HG03432 (cell line): ENCODE measurements around the gene AGPS.
"Not testable (repeated sequence)": the region's sequence is repeated elsewhere in the genome, so short reads cannot be mapped to it uniquely, and the experiment has no call there.

Experiments
- ATAC-seq: cut with Tn5 transposase; IDR thresholded peaks from one replicate; pipeline ENCODE4 v1.9.1; 2021; ENCODE audit warnings: mild to moderate bottlenecking, moderate library complexity; ENCODE audit not compliant: unreplicated experiment

AGPS gene

DNA sequence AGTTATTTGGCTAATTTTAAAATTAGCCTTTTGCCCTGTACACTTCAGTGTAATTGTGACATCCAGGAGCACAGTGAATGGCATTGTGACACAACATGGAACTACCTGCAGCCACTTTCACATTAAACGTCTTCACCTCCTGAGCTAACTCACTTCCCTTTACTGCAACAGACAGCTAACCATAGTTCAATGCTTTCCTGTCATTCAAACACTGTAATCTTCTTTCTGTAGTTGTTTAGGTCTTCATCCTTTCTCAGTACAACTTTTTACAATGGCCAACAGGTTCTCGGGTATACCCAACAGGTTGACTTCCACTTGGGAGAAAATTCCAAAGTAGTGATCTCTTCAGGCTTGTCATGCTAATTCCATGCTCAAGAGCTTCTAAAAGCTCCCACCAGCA is 8.6 kb upstream of the AGPS start:
- no peak for ATAC-seq

DNA sequence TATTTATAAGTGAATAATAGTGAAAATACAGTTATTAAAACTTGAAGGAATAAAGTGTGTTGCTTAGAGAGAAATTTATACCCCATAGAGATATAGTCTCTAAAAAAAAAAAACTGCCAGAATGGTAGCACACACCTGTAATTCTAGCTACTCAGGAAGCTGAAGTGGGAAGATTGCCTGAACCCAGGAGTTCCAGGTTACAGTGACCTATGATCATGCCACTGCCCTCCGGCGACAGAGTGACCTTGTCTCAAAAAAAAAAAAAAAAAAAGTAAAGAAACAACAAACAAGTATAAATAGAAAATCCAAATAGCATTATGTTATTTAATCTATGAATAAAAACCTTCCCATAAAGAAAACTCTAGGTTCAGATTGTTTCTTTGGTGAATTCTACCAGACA is 7.4 kb upstream of the AGPS start:
- no peak for ATAC-seq

DNA sequence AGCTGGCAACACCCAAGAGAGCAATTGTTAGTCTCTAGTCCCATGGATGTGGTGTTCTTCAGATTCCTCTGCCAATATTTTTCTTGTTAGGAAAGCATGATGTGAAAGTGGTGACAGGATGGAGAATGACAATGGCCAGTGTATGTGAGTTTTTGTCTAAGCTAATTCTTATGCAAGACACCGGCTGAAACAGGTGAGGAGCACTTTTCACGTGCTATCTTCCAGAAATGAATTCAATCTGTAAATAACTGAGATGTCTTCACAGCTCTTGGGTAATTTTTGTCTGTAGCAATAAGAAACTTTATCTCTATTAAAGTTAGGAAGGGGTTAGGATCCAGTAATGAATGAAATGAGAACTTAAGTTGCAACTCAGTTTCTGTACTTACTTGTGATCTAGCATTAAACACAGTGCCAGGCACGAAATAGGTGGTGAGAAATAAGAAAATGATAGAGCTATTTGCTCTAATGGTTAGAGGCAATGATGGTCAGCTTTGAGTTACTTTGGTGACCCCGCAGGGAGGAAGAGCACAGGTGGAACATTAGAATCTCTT is 676 bp upstream of the AGPS start:
- no peak for ATAC-seq

DNA sequence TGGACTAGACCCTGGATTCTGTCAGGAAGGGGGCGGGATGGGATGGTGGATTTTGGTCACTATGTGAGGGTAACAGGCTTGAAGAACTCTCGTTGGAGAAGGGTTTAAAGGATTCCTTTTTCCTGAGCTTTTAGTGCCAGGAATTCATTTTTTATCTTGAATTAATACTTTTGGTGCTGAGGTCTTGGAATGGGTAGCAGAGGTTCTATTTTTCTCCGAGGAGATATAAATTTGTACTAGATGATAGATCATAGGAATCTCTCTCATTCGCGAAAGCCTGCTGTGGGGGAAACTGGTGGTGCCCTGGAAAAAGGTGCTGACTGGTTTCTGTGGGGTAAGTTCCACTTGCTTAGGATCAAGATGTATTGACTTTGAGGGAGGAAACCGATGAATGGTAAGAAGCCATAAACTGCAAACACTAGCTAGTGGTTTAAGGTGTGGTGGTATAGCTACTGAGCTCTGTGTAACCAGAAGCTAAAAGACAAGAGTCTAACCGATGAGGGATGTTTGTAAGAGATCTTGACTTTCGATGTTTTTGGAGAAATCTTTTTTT is 706 bp downstream of the AGPS start:
- no peak for ATAC-seq

DNA sequence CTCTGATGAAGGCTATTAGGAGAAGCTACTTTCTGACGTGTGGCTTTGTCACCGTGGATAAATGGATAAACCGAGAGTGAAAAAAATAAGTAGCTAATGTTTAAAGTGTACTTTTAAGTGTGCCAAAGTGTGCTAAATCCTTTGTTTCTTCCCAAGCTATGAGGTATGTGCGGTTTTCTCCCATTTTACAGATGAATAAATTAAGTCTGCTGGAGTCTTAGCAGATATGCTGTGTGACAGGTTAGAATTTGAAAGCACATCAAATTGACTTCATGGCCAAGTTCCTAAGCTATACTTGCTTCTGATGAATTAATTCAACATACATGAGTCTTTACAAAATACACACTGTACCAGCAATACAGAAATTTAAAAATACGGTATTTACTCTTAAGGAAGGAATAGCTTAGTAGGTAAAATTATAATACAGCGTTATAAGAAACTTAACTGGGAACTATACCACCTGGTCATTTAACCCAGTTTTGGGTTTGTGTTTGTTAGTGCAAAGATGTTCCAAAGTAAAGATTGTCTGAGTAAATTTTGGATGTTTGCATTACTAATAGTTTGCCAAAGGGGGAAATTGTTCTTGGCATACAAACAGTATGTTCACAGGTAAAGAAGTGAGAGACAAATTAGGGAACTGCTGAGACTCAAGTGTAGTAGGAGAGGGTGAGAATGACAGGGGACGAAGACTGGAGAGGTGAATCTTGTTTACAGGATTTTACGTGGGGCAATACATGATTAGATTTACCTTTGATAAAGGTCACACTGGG is 1.4 kb downstream of the AGPS start:
- no peak for ATAC-seq

DNA sequence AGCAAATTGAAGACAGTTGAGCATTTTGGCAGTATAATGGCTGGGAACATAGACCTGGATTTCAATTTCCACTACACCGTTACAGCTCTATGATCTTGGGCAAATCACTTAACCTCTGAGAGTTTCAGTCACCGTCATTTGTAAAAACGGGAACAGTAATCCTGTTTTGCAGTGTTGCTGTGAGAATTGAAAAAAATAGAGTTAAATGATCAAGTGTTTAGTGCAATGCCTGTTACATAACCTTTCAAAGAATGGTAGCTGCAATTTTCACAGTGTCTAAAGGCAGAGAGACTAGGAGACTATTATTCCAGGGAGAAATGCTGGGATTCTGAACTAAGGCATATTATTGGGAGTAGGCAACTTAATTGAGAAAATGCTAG is 2.0 kb downstream of the AGPS start:
- ATAC-seq: no peak

DNA sequence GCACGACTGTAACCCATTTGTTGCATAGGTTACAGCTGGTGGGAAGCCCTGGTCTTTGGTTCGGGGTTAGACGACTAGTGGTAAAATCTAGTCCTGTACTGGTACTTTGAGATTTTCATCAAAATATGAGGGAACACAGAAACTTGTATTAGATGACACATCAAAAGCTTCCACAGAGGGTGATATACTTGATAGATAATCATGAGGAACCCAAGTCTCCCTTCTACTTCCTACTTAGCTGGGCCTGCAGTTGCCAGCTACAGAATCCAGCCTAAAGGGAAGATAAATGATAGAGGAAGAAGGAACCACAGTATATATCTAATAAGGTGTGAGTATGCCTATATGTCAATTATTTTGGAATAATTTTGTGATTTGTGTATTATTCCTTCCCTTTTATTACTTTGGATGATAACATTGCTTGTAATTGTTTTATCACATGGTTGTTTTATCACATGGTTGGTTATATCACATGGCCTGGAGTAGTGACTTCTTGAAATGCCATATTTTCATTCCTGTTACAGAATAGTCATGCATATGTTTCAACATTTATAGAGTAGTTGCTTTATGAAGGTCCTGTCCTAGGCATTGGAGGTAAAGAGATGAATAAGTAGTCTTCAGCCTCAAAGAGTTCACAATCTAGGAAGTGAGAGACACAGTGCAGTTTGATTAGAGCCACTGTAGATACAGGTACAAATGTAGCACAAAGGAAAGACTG is 2.9 kb downstream of the AGPS start:
- ATAC-seq: no peak

DNA sequence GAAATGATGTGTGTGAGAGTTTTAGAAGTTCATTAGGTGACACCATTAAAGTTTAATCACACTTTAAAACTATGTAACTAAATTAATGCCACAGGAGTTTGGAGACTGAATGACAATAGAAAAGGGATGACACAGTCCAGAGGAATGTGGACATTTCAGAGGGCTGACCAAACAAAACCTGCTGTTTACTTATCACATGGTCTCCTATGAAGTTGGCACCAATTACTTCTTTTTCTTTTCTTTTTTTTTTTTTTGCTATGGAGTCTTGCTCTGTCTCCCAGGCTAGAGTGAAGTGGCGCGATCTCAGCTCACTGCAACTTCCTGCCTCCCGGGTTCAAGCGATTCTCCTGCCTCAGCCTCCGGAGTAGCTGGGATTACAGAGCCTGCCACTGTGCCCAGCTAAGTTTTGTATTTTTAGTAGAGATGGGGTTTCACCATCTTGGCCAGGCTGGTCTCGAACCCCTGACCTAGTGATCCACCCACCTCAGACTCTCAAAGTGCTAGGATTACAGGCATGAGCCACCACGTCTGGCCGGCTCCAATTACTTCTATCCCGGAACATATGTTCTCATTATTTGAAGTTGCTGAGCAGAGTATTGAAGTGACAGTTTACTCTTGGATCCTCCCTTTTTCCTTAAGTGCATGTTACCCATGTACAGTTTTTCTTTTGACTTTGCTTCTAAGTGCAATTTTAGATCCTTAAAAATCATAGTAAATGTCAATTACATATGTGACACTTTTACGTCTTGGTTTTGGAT is 4.3 kb downstream of the AGPS start:
- ATAC-seq: no peak

DNA sequence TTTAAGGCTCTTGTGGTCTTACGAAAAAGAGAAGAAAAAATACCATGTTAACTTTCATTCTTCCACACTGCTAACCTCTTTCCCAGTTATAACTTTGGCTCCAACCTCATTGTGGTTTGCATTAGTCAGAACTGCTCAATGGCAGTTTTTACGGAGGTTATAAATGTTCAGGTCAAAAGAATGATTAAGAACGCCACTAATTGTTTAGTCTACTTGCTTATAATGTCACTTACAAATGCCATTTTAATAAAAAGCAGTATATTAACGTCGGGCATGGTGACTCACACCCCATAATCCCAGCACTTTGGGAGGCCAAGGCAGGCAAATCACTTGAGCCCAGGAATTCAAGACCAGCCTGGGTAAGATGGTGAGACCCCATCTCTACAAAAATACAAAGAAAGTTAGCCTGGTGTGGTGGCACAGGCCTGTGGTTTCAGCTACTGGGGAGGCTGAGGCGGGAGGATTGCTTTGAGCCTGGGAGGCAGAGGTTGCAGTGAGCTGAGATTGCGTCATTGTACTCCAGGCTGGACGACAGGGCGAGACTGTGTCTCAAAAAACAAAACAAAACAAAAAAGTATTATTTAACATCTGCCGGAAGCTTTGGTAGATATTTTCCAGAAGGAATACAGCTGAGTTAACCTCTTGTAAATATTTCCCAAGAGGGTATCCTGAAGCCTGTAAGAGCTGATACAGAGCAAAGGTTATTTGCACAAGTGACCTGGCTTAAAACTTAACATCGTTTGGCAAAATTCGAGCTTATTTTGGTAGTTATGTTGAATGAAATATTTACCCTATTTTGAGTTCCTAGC is 5.1 kb downstream of the AGPS start:
- ATAC-seq: no peak

DNA sequence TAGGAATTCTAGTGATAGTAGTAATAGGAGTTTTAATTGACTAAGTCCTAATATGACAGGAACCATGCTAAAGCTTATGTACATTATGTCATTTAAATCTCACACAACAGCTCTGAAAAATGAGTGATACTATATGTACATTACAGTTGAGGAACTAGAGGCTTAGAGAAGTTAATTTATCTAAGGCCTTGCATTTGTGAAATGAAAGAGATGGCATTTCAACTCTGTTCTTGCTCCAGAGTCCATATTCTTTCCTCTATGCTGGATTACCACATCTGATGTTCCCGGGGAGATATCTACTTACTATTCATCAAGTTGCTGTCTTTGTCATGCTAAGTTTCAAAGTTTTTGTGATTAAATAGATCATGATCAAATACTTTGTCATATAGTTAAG is 5.7 kb downstream of the AGPS start:
- no peak for ATAC-seq

DNA sequence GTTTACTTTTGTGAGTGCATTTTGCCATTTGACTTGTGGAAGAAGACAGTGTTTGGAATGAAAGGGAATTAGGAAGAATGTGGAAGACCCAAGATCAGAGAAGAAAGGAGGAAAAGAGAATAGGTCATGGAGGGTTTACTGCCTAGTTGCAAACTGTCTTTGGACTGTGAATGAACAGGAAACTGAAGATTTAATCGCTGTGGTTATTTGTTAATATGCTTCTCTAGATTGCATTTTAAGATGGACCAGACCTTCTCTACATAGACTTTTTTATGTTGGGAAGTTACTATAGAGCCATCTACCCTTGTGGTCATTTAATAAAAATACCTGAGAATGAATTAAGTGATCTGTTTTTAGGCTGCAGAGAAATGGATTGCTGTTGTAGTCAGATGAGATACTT is 6.2 kb downstream of the AGPS start:
- no peak for ATAC-seq

DNA sequence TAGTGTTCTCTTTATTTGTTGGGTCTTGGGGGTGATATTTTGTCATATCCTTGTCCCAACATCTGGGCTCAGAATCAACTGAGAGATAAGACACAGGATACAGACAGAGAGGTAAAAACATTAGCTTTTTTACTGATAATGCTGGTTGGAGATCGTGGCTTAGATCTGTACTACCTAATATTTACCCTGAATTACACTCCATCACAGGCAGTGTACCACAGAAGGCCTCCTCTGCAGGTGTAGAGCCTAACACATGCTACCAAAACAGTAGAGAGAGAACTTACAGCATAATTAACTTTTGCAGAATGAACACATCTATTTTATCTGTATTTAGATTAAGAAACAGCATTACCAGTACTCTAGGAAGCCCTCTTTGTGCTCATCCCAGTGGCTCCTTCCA is 6.8 kb downstream of the AGPS start:
- no peak for ATAC-seq

DNA sequence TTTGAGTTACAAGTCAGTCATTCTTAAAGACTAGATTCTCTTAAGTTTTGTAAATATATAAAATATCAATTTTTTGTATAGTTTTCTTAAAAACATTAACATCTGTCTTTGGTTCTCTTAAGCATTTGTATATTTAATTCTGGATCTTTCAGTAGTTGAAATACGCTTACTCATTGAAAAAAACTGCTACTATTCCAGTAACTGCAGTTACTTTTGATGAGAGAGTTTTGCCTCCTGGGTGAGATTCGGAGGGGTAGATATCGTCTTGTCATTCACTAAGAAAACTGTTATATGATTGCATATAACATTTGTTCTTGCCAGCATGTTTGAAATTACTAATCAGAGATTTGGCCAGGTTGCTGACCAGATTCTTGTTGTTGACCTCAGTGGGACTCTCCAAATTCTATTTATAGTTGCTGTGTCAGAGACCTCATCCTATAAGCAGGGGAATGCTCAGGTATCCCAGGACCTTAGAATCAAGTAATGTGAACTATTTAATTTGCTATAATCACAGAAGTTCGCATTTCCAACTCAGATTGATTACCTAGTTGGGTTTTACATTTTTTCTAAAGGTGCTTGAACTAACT is 7.9 kb downstream of the AGPS start:
- no peak for ATAC-seq

DNA sequence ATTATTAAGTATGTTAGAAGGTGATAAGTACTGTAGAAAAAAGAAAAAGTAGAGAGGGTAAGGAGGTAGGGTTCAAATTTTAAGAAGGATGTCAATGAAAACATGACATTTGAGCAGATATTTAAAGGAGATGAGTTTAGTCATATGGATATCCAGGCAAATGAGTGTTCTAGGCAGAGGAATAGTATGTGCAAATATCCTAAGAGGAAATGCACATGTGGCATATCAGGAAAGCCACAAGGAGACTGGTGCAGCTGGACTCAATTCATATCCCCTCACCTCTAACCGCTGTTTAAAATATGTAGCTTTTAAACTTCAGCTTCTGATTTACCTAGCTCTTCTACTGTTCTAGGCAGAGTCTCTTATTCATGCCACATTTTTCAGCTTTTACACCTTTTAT is 9.5 kb downstream of the AGPS start:
- no peak for ATAC-seq

DNA sequence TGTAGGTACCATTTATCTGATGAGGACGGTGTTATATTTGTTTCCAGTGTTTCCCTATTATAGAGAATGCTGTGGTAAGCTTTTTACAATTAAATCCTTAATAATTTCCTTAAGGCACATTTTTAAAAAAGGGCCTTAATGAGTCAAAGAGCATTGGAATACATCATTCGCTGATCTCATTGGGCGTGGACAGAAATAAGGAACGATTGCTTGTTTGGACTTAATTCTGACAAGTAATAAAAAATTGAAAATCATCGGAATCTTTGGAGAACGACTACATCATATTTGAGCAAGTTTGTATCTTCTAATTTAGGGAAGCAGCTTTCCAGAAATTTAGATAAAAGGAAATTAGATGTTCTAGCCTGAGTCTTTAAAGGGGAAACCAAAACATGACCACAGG is 11.3 kb downstream of the AGPS start:
- ATAC-seq: no peak

DNA sequence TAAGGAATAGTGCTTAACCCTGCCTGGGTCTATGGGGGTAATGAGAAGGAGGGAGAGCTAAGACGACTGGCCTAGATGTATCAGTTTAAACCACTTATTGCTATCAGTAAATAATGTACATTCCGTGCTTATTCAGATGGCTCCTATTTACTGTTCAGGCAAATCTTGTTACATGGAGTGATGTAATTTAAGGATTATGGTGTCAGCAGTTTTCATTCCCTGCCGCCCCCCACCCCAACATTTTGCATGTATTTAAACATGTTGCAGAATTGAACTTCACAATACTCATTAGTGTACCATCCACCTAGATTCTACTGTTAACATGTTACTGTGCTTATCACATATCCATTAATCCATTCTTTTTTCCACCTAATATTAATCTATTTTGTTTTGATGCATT is 11.7 kb downstream of the AGPS start:
- ATAC-seq: no peak

DNA sequence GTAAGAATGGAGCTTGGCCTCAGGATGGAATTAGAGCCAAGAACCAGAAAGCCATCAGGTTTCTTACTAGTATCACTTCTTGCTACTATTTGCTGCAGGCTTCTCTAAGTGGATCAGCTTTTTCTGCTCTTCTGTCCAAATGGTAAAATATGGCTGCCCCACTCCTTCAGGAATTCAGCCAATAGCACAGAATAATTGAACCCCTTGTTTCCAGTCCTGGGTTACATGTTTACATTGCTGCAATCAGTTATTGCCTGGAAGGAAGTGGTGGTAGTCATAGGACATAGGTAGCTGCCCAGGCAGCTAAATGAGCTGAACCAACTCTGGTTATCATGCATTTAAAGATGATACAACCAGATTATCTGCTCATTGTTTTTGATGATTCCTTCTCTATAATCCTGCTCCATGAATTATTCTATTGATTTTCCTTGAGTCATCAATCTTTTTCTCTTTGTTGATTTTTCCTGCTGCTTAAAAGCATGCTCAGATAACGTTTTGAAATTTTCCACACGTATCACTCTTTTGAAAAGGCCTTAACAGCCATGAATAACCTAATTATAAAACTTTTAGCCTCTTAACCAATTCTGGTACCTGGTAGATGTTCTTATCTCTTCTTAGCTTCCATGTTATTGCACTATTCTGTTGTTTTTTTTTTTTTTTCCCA is 12.6 kb downstream of the AGPS start:
- no peak for ATAC-seq

DNA sequence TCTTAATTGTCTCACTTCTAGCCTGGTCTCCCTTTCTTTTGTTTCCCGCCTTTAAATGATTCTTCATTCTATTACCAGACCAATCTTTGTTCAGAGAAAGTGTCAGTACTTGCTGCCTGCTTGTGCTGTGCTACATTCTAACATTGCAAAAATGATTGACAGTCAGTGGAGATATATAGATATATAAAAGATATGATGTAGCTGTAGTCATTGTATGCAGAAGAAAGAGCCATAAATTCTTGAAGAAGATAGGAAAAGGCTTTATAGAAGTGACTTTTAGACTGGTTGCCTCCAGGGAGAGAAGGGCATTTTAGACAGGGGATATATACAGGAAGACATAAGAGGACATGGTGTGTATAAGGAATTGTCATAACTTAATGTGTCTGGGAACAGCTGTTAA is 13.6 kb downstream of the AGPS start:
- no peak for ATAC-seq

DNA sequence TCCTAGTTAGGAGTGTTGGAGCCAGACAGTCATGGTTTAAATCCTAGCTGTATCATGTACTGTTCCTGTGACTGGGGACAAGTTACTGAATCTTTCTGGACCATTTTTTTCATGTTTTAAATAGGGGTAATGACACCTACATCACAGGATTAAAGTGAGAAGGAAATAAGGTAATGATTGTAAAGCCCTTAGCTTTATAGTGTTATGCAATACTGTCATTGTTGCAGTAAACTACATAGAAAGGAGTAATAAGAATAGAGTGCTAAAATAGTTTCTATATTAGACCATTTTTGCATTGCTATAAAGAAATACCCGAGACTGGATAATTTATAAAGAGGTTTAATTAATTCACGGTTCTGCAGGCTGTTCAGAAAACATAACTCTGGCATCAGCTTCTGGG is 14.5 kb downstream of the AGPS start:
- no peak for ATAC-seq

DNA sequence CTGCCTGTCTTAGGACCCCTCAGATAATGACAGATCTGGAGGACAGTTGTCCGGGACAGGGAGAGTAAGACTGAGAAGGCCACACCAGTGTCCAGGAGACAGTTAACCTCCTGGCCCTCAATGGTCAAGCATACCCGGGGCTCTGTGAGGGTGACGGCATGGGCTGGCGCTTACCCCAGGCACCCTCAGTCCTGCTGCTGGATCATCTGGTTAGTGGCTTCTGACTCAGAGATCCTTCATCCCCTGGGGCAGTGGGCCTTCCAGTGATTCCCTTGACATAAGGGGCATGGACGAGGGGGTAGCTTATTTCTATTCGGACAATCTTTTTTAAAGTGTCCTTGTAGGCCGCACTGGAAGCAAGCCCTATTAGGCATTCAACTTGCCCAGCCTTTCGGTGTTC is 18.1 kb downstream of the AGPS start:
- ATAC-seq: not testable (repeated sequence)
